CD4-positive, alpha-beta T cell treated with Interleukin-12 subunit alpha and Interleukin-12 subunit beta, for 1 hour (primary cell): ENCODE results near the gene CHRNG.

Source experiments
- DNase-seq: peaks from one replicate; pipeline ENCODE4 v3.0.0-alpha.2; 2020

CHRNG gene

DNA sequence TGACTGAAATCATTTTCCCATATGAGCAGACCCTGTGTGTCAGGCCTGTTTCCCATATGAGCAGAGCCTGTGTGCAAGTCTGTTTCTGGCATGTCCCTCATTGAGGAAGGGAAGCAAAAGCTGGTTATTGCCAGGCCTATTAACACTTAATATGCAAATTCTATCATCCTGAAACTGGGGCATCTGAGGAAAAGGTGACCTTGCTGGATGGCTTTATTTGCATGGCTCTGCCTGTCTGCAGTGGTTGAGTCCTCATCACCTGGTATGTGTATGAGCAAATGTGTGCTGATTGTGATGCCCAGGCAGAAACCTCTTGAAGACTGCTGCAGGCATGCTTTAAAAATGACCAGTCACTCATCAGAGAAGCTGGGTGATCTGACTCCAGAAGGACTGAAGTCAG is 42.2 kb downstream of the CHRNG start:
- DNase-seq = no peak

DNA sequence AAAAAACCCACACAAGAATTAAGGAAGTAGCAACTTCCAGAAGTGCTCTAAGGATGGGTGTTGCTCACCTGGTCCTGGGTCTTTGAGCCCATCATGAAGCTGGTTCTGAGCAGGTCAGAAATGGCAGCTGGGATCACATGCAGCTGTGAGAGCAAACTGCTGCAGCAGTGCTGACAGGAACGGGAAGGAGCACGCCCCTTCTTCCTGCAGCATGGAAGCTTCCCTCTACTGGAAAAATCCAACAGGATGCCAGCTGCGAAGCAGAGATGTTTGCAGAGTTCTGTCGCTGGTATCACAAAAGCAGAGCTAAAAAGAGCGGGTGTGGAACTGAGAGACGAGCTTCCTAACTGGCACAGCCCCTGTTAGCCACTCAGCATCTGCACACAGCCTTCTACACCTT is 44.7 kb downstream of the CHRNG start:
- DNase-seq = no peak

DNA sequence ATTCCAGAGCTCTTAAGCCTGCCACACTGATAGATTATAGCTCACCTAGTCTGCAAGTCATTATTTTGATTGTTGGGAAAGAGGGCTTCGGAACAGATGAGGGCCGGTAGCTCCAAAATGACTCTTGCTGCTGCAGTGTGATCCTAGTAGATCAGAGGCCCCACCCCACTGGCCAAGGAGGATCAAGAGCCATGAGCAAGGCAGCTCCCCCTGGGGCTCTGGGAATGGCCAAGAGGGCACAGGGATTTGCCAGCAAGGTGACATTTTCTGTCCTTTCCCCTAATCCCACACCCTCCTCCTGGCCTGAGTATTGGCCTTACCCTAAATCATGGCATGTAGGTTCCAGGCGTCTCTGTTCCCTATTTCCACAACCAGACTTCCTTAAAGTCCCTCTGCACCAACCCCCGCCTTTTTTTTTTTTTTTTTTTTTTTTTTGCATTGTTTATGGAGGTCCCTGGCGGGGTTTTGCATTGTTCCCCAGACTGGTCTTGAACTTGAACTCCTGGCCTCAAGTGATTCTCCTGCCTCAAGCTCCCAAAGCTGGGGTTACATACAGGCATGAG is 47.5 kb downstream of the CHRNG start:
- DNase-seq = no peak

DNA sequence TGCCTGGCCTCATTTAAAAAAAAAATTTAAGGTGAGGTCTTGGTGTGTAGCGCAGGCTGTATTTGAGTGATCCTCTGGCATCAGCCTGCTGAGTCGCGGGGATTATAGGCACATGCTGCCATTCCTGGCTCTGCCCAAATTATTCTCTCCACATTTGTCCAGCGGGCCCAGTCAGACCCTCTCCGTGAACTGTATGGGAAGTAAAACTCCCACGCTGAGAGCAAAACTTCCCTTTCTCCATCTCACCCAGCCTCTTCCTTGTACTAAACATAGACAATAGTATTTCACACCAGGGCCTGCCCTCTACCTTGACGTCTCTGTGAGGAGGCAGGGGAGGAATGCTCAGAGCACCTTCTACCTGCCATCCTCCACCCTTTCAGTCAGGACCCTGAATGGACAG is 48.0 kb downstream of the CHRNG start:
- DNase-seq = no peak

DNA sequence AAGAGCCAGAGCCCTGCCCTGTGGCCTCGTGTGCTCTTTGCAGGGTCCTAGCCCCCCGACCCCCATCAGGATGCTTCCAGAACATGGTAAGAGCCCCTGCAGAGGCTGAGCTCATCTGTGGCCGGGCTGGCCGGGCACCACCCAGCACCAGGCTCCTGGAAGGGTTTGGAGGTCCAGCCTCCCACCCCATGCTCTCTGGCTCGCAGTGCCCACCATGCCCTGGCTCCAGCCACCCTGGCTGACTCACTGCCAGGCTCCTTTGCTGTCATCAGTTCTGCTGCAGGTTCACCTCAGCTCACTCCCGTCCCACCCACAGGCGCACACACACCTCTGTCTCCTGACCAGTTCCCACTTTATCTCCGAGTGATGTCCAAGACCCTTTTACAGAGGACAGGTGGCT is 48.5 kb downstream of the CHRNG start:
- DNase-seq = no peak

DNA sequence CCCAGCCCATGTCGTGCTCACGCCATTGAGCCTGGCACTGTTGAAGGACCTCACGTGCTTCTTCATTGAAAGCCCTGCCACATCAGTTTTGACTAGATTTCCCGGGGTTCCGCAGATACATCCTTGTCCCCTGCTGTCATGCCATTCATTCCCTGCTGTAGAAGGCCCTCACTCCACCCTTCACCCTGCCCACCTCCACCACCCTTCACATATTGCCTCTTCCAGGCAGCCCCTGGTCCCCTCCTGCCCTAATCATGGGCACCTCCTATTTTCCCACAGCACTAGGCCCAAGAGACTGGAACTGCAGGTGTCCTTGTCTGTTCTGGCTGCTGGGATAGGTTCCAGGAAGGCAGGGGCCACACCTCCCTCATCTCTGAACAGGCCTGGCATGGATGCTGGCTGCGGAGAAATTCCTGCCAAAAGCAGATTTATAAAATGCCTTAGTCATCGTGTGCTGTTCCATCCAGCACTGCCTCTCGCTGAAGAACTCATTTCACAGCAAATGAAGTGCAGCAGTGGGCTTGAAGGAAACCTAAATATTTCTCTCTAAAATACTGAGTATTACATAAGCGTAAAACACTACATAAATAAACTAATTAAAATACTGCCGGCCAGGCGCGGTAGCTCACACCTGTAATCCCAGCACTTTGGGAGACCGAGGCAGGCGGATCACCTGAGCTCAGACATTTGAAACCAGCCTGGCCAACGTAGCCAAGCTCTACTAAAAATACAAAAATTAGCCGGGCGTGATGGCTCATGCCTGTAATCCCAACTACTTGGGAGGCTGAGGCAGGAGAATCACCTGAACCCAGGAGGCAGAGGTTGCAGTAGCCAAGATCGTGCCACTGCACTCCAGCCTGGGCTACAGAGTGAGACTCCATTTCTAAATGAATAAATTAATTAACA is 49.4 kb downstream of the CHRNG start:
- DNase-seq = no peak

DNA sequence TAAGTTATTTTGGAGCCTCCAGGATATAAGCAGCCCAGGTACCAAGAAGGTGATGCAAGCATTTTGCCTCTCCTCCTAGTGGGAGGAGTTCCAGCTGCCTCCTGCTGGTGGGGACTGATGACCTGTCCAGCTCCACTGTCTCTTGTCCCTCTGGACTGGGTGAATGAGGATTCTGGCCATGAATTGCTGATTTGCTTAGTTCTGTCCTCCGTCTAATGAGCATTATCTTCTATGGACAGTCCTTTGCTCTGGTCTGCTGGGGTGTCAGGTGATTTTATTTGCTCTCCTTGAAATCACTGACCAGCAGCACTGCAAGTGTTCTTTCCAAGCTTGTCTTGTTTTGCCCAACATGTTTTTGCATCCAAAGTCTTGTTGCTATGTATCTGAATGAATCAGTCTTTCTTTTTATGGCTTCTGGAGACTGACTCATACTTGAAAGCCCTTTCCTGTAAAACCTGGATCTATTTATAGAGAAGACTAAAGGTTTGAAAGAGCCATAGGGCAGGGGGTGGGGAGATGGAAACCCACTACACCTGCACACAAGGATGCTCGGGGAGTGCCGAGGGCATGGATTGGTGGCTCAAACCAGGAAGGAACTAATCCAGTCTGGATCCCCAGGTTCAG is 53.4 kb downstream of the CHRNG start:
- no peak for DNase-seq

DNA sequence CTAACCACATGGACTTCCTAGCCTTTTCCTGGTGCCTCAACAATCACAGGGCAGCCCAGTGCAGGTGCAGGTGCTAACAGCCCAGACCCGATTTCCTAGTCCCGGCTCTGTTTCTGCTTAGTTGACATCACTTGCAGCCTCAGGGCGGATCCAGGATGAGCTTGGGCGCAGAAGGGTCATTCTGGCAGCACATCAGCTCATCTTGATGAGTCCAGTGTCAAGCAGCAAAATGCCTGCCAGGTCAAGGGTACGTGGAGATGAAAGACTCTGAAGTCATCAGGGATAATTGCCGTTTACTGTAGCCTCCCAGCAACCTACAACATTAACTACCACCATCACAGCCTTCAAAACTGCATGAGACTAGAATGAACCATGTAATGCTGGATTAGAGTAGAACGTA is 54.5 kb downstream of the CHRNG start:
- DNase-seq = no peak
